GM12878 (cell line): ENCODE measurements around the gene SEC14L1.

Experiments used
- POLR2A ChIP-seq: IDR thresholded peaks from 2 replicates; pipeline ENCODE4 v1.6.1; 2011; ENCODE audit warnings: low read depth, mild to moderate bottlenecking, low read length
- RBBP5 ChIP-seq: fragments of 200-600 bp; sonication (generic); conservative IDR thresholded peaks from 2 replicates; pipeline ENCODE4 v1.6.1; 2016
- TF ChIP-seq, protein P1 (sequence below): fragments of 450-650 bp; IDR thresholded peaks from 2 replicates; pipeline ENCODE4 v1.6.1; 2017; ENCODE audit warnings: mild to moderate bottlenecking, moderate library complexity
- TF ChIP-seq, protein P2 (sequence below), 3 experiments: IDR thresholded peaks in 2 of 3; conservative IDR thresholded peaks in 1 of 3; 2 replicates each; pipeline ENCODE4 v1.5.1; 2011; ENCODE audit warnings: low read depth in 3 of 3, low read length in 3 of 3, mild to moderate bottlenecking in 3 of 3, control low read depth in 2 of 3, moderate library complexity in 2 of 3, inconsistent platforms in 1 of 3, mixed read lengths in 1 of 3; ENCODE audit not compliant: control insufficient read depth in 2 of 3, insufficient read depth in 1 of 3; ENCODE audit errors: extremely low read depth in 1 of 3

DNA sequence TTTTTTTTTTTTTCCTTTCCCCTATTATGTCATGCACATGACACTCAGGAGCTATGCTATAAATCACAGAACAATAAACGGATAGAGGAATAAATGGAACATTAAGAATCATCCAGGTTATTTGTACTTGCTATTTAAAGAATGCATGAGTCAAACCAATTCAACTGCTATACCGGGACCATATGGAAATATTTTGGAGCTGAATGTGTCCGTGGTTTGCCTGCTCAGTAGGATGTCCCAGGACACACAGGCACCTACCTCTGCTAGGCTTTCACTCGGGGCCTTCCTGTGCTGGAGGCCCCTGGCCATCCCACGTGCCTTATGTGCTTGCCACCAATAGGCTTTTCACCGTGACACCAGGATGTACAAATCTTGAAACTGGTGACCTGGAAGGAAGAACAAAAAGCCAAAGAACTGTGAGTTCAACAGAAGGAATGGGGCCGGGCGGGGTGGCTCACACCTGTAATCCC is 15.3 kb upstream of the SEC14L1 start:
- TF ChIP-seq POLR2A (no peak), RBBP5 (no peak)
- TF ChIP-seq, protein P1, sequence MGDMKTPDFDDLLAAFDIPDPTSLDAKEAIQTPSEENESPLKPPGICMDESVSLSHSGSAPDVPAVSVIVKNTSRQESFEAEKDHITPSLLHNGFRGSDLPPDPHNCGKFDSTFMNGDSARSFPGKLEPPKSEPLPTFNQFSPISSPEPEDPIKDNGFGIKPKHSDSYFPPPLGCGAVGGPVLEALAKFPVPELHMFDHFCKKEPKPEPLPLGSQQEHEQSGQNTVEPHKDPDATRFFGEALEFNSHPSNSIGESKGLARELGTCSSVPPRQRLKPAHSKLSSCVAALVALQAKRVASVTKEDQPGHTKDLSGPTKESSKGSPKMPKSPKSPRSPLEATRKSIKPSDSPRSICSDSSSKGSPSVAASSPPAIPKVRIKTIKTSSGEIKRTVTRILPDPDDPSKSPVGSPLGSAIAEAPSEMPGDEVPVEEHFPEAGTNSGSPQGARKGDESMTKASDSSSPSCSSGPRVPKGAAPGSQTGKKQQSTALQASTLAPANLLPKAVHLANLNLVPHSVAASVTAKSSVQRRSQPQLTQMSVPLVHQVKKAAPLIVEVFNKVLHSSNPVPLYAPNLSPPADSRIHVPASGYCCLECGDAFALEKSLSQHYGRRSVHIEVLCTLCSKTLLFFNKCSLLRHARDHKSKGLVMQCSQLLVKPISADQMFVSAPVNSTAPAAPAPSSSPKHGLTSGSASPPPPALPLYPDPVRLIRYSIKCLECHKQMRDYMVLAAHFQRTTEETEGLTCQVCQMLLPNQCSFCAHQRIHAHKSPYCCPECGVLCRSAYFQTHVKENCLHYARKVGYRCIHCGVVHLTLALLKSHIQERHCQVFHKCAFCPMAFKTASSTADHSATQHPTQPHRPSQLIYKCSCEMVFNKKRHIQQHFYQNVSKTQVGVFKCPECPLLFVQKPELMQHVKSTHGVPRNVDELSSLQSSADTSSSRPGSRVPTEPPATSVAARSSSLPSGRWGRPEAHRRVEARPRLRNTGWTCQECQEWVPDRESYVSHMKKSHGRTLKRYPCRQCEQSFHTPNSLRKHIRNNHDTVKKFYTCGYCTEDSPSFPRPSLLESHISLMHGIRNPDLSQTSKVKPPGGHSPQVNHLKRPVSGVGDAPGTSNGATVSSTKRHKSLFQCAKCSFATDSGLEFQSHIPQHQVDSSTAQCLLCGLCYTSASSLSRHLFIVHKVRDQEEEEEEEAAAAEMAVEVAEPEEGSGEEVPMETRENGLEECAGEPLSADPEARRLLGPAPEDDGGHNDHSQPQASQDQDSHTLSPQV = no peak
- TF ChIP-seq, protein P2, sequence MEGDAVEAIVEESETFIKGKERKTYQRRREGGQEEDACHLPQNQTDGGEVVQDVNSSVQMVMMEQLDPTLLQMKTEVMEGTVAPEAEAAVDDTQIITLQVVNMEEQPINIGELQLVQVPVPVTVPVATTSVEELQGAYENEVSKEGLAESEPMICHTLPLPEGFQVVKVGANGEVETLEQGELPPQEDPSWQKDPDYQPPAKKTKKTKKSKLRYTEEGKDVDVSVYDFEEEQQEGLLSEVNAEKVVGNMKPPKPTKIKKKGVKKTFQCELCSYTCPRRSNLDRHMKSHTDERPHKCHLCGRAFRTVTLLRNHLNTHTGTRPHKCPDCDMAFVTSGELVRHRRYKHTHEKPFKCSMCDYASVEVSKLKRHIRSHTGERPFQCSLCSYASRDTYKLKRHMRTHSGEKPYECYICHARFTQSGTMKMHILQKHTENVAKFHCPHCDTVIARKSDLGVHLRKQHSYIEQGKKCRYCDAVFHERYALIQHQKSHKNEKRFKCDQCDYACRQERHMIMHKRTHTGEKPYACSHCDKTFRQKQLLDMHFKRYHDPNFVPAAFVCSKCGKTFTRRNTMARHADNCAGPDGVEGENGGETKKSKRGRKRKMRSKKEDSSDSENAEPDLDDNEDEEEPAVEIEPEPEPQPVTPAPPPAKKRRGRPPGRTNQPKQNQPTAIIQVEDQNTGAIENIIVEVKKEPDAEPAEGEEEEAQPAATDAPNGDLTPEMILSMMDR (IDR thresholded peaks at IDR 0.05 in 2 of 3, conservative IDR thresholded peaks at IDR 0.05 in 1 of 3; ENCODE audit: control insufficient read depth in 2 of 3, extremely low read depth in 1 of 3, insufficient read depth in 1 of 3, low read depth in 3 of 3, low read length in 3 of 3) = no peak
